Subcutaneous adipose tissue (tissue), 4 donors: Measurements from ENCODE around the gene PHLPP1. TPM values are rescaled to one million over a fixed set of nuclear protein-coding genes. Genes with fewer than 3 reads are reported as not detected.

ENCODE experiments used
- CTCF ChIP-seq: fragments of 450-650 bp; IDR thresholded peaks from one replicate; pipeline ENCODE4 v1.5.1; 2016; ENCODE audit warnings: low read depth, mild to moderate bottlenecking, control low read depth, antibody characterized with exemption, moderate library complexity
- total RNA-seq, 4 donors: library from RNA; depleted of rRNA; stranded (reverse); fragments of >200 nt; gene quantifications; one replicate each; pipeline ENCODE4 v1.1.0, GENCODE V29; 2016

PHLPP1 gene
- total RNA-seq, 4 donors from 2014 or later, result 9.7 to 28.3 (median 21.2) TPM

DNA sequence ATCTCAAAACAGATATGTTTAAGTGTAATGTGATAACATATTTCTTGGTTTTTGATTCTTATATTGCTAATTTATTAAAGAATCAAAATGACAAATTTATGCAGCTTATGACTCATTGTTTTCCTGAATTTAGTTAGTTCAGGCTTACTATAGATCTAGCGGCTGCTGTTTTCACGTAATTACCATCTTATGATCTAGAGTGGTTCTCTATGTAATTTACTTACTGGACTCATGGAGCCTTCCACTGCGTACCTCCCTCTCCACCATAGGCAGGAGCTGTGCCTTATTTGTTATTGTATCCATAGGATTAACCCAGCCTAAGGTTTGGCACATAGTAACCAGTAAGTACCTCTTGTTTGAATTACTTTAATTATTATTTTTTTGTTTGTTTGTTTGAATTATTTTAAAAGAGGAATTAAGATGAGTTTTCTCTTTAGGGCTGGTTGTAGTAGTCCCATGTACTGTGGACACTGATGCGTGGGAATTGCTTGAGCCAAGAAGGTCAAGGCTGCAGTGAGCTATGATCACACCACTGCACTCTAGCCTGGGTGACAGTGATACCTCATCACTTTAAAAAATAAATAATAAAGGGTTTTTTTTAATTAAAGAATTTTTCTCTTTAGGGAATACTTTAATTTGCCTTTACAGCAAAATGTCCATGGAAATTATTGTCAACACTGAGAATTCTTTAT is 165.5 kb downstream of the PHLPP1 start:
- no peak for TF ChIP-seq CTCF

GRCh38 chr18:62881509-62882016 is 166.2 kb downstream of the PHLPP1 start:
- TF ChIP-seq CTCF, result no peak

- TF ChIP-seq CTCF, result no peak
These were observed 168.8 kb downstream of the PHLPP1 start for GRCh38 chr18:62883937-62884735.

DNA sequence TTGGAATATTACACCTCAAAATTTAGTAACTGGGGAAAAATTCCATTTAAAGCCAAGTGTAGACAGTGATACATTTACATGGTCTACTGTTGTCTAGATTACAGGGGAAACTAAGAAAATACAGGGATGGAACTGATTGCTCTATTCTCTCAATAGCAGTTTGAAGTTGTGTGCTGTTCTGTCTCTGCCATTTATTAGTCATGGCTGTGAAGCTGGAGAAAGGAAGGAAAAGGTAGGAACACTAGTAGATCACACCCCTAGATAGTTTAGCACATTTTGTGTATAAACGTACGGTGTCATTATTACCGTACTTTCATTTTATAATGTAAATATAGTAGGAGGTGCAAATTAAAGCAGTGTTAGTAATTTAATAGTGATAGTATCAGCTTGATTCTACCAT is 170.5 kb downstream of the PHLPP1 start:
- TF ChIP-seq CTCF, result no peak

- no peak for TF ChIP-seq CTCF
These were observed 179.5 kb downstream of the PHLPP1 start for GRCh38 chr18:62894681-62895390.

GRCh38 chr18:62897153-62897552 is 181.8 kb downstream of the PHLPP1 start:
- no peak for TF ChIP-seq CTCF

- TF ChIP-seq CTCF, result no peak
These were observed 183.0 kb downstream of the PHLPP1 start for GRCh38 chr18:62898359-62898758.
